GM19397 (cell line): ENCODE measurements around the gene RHO.
"Not testable (repeated sequence)": the region's sequence is repeated elsewhere in the genome, so short reads cannot be mapped to it uniquely, and the experiment has no call there.

Experiments
- ATAC-seq: cut with Tn5 transposase; IDR thresholded peaks from one replicate; pipeline ENCODE4 v1.9.1; 2021; ENCODE audit warnings: mild to moderate bottlenecking, moderate library complexity; ENCODE audit not compliant: unreplicated experiment

Gene RHO

GRCh38 chr3:129540776-129541516 is 12.5 kb downstream of the RHO start:
- no peak for ATAC-seq

GRCh38 chr3:129542747-129543146 is 14.3 kb downstream of the RHO start:
- no peak for ATAC-seq

GRCh38 chr3:129543156-129543790 is 14.8 kb downstream of the RHO start, which contains the start of gene H1-8:
TSS of gene H1-8 (plus strand) at chr3:129543175. CDS start at chr3:129543219, 44 bp downstream.
- no peak for ATAC-seq

- ATAC-seq, result no peak
Observed at GRCh38 chr3:129543999-129544398, 15.6 kb downstream of the RHO start.

- ATAC-seq, result not testable (repeated sequence)
Observed at GRCh38 chr3:129545951-129546350, 17.5 kb downstream of the RHO start.

GRCh38 chr3:129547241-129547640 is 18.8 kb downstream of the RHO start:
- ATAC-seq, result no peak

GRCh38 chr3:129548104-129548965 is 19.9 kb downstream of the RHO start:
- no peak for ATAC-seq

- ATAC-seq, result no peak
Observed at GRCh38 chr3:129549006-129549800, 20.8 kb downstream of the RHO start.

GRCh38 chr3:129549805-129550204 is 21.4 kb downstream of the RHO start:
- no peak for ATAC-seq

GRCh38 chr3:129552287-129553050 is 24.0 kb downstream of the RHO start:
- ATAC-seq, result no peak

- ATAC-seq, result no peak
Observed at GRCh38 chr3:129553171-129553570, 24.7 kb downstream of the RHO start.

- ATAC-seq, result no peak
Observed at GRCh38 chr3:129553719-129554118, 25.3 kb downstream of the RHO start.

GRCh38 chr3:129554356-129555152 is 26.1 kb downstream of the RHO start:
- no peak for ATAC-seq

GRCh38 chr3:129555153-129555550 is 26.7 kb downstream of the RHO start:
- no peak for ATAC-seq

GRCh38 chr3:129555616-129556357 is 27.3 kb downstream of the RHO start:
- no peak for ATAC-seq

GRCh38 chr3:129556358-129556695 is 27.9 kb downstream of the RHO start:
- ATAC-seq, result no peak

GRCh38 chr3:129556890-129557547 is 28.6 kb downstream of the RHO start:
- no peak for ATAC-seq

GRCh38 chr3:129557548-129557894 is 29.1 kb downstream of the RHO start:
- no peak for ATAC-seq
